ENCODE results near the gene PCDH1.

DNA sequence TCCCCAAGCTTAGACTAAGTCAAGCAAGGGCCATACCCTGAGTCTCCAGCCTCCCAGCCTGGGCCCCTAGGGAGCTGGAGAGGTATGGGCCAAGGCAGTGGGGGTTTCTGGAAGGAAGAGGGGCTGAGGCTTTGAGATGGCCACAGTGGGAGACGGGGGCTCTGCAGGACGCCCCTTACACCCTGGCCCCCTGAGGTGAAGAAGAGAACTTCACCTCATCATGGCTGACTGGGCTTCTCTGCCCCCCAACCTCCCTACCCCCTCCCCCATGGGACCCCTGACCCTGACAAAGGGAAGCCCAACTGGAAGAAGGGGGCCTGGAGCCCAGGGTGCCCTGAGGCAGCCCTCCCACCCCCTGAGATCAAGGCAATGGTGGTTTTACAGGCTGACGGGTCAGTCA is 25.8 kb downstream of the PCDH1 start:
- TF ChIP-seq CTCF (IDR thresholded peaks at IDR 0.05) (no peak), POLR2A (IDR thresholded peaks at IDR 0.05) (no peak)

Data from testis (tissue), 2 donors.